ENCODE measurements around the gene HDHD5. TPM values are rescaled to one million over a fixed set of nuclear protein-coding genes. Genes with fewer than 3 reads are reported as not detected.

Gene HDHD5
- total RNA-seq, 4 donors from 2014 or later = 7.4 to 43.0 (median 28.9) TPM

DNA sequence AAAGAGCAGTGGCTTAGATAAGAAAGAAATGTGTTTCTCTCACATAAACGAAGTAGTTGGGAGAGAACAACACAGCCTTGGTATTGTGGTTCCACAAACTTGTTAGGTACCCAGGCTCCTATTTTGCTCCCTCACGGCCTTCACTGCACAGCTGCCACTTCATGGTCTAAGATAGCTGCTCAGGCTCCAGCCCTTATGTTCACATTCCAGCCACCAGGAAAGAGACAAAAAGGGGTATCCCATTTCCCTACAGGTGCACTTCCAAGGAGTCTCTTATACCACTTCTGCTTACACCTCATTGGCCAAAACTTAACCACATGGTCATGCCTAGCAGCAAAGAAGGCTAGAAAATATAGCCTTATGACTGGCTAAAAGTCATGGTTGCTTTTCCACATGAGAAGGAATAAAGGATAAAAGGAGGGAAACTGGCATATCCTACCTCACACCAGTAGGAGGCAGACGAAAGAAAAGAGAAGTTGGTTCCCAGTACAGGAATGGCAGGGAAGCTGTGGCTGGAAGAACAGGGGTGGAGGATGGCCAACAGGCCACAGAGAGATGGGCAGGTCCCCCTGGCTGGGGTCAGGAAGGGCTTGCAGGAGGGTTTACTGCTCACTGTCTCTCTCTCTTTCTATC lies 5.4 kb upstream of the HDHD5 start:
- no peak for DNase-seq
- no peak overlapping the region for H3K27ac ChIP-seq

DNA sequence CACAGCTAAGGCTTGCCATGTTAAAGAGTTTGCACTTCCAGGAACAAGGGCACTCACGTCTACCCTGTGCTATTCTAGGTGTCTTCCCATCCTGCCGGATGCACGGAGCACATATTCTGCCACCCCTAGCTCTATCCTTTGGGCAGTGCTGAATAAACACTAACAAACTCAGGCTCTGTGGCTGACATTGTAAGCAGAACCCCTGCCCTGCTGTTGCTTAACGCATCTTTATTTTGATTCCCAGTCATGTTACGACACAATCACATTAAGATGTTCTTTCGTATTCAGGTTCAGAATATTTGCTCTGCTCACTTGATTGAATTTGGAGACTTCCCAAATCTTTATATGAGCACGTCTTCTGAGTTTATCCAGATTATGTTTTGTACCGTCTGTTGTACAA lies 3.7 kb upstream of the HDHD5 start:
- H3K27ac ChIP-seq = no peak overlapping the region
- intact Hi-C loops (cut with DNase I; ENCODE audit: low total_unique reads) = no loop called here
- no peak for DNase-seq
- H3K36me3 ChIP-seq = no peaks in the 10 kb centered on the region
- no peaks in the 10 kb centered on the region for H3K9me3 ChIP-seq
- H3K4me1 ChIP-seq = no peaks in the 10 kb centered on the region
- no peaks in the 10 kb centered on the region for H3K27me3 ChIP-seq
- no peak overlapping the region for H3K4me3 ChIP-seq
- TF ChIP-seq, protein P1, sequence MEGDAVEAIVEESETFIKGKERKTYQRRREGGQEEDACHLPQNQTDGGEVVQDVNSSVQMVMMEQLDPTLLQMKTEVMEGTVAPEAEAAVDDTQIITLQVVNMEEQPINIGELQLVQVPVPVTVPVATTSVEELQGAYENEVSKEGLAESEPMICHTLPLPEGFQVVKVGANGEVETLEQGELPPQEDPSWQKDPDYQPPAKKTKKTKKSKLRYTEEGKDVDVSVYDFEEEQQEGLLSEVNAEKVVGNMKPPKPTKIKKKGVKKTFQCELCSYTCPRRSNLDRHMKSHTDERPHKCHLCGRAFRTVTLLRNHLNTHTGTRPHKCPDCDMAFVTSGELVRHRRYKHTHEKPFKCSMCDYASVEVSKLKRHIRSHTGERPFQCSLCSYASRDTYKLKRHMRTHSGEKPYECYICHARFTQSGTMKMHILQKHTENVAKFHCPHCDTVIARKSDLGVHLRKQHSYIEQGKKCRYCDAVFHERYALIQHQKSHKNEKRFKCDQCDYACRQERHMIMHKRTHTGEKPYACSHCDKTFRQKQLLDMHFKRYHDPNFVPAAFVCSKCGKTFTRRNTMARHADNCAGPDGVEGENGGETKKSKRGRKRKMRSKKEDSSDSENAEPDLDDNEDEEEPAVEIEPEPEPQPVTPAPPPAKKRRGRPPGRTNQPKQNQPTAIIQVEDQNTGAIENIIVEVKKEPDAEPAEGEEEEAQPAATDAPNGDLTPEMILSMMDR (IDR thresholded peaks at IDR 0.05) = no peak
- no peak for TF ChIP-seq POLR2A (IDR thresholded peaks at IDR 0.05)

More for the DNA sequence above, 5.4 kb upstream of the HDHD5 start:
- Histone ChIP-seq H3K4me1 (no peaks in the 10 kb centered on the region), H3K4me3 (no peak overlapping the region), H3K9me3 (no peaks in the 10 kb centered on the region), H3K27me3 (no peaks in the 10 kb centered on the region), H3K36me3 (no peaks in the 10 kb centered on the region)
- intact Hi-C loops (cut with DNase I; ENCODE audit: low total_unique reads) = no loop called here
- TF ChIP-seq, protein P1 (IDR thresholded peaks at IDR 0.05) = no peak
- TF ChIP-seq POLR2A (IDR thresholded peaks at IDR 0.05) = no peak

GRCh38 chr22:17161991-17162390 lies 2.9 kb upstream of the HDHD5 start:
- Histone ChIP-seq H3K27me3 (no peaks in the 10 kb centered on the region), H3K4me1 (no peaks in the 10 kb centered on the region), H3K9me3 (no peaks in the 10 kb centered on the region), H3K36me3 (no peaks in the 10 kb centered on the region), H3K27ac (no peak overlapping the region), H3K4me3 (no peak overlapping the region)
- DNase-seq = no peak
- TF ChIP-seq POLR2A (IDR thresholded peaks at IDR 0.05) = no peak
- TF ChIP-seq, protein P1 (IDR thresholded peaks at IDR 0.05) = no peak
- intact Hi-C loops (cut with DNase I; ENCODE audit: low total_unique reads) = no loop called here

DNA sequence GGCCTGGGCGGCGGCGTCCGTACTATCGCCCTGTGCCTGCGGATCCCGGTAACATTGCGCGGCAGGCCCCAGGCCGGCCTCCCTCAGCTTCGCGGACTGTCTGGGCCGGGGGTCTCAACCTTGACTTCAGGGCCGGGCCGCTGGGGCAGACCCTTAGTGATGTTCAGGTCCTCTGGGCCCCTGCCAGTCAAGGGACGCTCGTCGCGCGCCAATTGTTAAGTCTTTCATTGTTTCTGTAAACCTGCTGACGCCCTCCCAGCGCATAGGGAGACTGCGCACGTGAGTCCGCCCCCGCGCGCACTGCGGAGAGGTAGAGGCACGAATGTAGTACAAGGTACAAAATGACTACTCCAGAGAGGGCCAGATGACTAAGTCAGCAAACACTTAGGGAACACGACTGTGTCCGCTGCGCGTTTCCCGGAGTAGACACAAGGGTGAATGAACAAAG lies 451 bp upstream of the HDHD5 start:
- Histone ChIP-seq H3K27ac (peak overlapping the region; percentile 72 to 89), H3K4me3 (peak overlapping the region; percentile 46 to 83), H3K4me1 (no peaks in the 10 kb centered on the region), H3K9me3 (no peaks in the 10 kb centered on the region), H3K36me3 (no peaks in the 10 kb centered on the region), H3K27me3 (no peaks in the 10 kb centered on the region)
- intact Hi-C loops (cut with DNase I; ENCODE audit: low total_unique reads) = loop anchor here (10.0 kb wide), 1 partner anchor 75 kb away; the partner anchor contains the start of gene IL17RA
- peak in 1 of 2 donors; percentile 45 for DNase-seq
- TF ChIP-seq POLR2A (IDR thresholded peaks at IDR 0.05) = no peak
- TF ChIP-seq, protein P1 (IDR thresholded peaks at IDR 0.05) = no peak

DNA sequence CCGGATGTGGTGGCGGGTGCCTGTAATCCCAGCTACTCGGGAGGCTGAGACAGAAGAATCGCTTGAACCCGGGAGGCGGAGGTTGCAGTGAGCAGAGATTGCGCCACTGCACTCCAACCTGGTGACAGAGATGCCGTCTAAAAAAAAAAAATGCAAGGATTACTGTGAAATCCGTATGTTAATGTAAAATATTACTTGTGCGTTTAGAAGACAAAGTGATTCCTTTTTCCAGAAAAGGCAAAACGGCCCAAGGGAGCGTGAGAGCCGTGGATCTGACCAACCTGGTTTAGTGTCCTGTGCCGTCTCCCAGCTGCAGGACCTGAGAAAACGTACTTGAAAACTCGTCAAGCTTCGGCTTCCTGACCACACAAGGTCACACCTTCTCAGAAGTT lies 905 bp downstream of the HDHD5 start:
- TF ChIP-seq POLR2A (IDR thresholded peaks at IDR 0.05) = no peak
- intact Hi-C loops (cut with DNase I; ENCODE audit: low total_unique reads) = loop anchor here (10.0 kb wide), 1 partner anchor 73 kb away; the partner anchor contains the start of gene IL17RA
- Histone ChIP-seq H3K27me3 (no peaks in the 10 kb centered on the region), H3K36me3 (no peaks in the 10 kb centered on the region), H3K9me3 (no peaks in the 10 kb centered on the region), H3K4me1 (no peaks in the 10 kb centered on the region), H3K4me3 (peak overlapping the region; percentile 46 to 83), H3K27ac (peak overlapping the region; percentile 72 to 89)
- no peak for DNase-seq

All from uterus (tissue), 4 donors.